HG03097 (cell line): ENCODE measurements around the gene PRKAR1B.

ENCODE experiments used
- ATAC-seq: cut with Tn5 transposase; IDR thresholded peaks from one replicate; pipeline ENCODE4 v1.9.1; 2021; ENCODE audit not compliant: unreplicated experiment, low FRiP score

Gene PRKAR1B

GRCh38 chr7:504221-505111, 222.6 kb downstream of the PRKAR1B start:
- no peak for ATAC-seq

DNA sequence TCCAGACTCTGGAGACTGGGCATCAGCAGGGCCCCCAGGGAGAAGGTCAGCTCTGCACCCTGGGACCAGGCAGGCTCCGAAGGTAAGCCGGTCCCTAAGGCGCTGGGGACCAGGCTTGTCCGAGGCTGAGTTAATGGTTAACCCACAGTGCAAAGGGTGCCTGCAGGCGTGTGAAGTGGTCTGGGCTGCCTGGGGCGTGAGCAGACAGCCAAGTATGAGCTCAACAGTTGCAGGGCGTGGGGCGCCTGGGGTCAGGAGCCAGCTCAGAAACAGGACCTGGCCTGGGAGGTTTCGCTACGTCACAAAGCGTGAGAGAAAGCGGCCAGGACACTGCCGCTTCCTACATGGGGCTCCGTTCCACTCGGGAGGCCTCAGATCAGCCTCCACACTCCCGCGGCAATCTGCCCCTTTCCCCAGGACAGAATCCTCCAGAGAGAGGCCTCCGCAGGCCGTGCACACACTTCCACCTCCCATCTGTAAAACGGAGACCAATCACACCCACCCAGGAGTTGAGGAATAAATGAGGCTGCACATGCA, 223.4 kb downstream of the PRKAR1B start:
- no peak for ATAC-seq

DNA sequence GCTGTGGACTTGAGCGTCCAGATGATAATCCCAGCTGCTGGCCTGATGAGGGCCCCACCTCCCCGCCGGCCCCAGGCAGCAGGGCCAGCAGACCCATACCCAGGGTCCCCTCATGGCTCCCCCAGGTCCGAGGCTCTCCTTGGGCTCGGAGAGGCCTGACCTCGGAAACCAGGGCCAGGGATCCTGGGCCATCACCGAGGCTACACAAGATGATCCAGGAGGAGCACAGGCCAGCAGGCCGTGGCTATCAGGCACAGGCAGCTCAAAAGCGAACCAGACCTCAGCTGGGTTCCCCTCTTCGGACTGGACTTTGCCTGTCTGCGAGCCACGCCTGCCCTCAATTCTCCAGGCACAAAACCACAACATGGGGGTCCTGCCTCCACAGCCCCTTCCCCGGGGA, 224.8 kb downstream of the PRKAR1B start:
- ATAC-seq: no peak

- ATAC-seq: no peak
These were observed 225.6 kb downstream of the PRKAR1B start for GRCh38 chr7:501526-501925.

DNA sequence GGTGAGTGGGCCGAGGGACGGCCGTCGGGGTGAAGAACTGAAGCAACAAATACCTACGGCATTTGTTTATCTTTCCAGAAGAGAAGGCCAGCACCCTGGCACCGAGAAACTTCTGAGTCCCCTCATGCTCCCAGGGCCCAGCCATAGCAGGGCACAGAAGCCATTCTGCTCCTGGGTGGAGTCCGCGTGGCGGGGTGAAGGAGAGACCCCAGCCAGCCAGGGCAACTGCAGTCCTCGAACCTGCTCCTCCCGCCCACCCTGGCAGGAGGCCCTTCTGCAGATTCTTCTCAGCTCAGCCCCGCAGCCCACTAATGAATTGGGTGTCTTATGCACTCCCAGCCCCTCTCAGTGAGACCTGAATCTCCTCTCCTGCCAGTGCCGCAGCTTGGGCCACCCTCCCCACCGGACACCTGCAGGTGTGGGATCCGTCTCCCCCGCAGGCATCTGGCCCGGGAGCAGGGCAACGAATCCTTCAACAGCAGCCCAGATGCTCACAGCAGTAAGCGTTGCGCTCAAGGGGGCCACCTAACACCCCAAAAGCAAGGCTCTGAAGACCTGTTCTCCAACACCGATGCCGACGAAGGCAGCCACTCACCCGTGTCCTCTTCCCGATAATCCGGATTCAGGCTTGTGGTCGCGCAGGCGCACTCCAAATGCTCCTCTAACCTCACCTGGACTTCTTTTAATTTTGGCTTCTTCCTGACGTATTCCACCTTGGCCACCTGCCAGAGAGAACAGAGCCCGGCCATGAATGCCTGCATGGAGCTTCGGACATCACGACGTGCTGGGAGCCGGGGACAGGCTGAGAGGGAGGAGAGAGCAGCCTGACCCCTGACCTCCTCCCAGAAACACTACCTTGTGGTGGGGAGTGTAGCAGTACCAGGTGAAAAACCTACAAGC, 226.3 kb downstream of the PRKAR1B start:
- no peak for ATAC-seq

DNA sequence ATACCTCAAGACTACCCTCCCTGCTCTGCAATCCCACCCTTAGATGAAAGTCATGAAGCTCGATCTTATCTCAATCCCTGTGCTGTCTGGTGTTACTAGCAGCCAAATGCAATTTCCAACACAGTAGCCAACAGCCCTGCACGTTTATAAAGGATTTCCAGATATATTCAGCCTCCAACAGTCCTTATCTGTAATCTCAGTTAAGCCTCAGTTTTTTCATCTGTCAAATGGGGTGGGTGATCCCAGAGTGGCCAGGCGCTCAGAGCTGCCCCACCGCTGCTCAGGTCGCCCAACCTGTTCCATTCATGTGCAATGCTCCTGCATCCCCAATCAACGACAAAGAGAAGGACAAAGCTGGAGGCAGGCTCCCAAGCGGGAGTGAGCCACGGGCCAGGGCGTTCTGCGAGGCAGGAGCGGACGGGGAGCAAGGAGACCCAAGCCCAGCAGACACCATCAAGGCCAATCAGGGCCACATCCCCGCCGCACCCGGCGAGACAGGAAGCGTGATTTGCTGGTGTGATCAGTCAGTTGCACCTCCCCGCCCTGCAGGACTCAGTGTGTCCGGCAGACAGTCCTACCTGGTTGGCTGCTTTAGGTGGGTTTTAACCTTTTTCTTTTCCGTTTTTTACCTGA, 227.1 kb downstream of the PRKAR1B start:
- ATAC-seq: no peak
